SJCRH30 (cell line): ENCODE data around the gene DGKI. TPM values are rescaled to one million over a fixed set of nuclear protein-coding genes. Genes with fewer than 3 reads are reported as not detected.

Source experiments
- total RNA-seq: library from RNA; depleted of rRNA; stranded (reverse); fragments of >200 nt; shearing (Covaris generic); gene quantifications from 2 replicates; pipeline ENCODE4 v1.2.3, GENCODE V29; 2014; rRNA removed

The DGKI gene
- total RNA-seq, 1 experiment from 2014 or later: not detected

Other genes with a start within 250 kb of the DGKI start
- gene CREB3L2, start 155.1 kb upstream of the DGKI start, total RNA-seq: 18.4 and 18.7 TPM in 2 replicates
- gene AKR1D1, start 229.5 kb upstream of the DGKI start, total RNA-seq: not detected in 2 replicates